Activated CD8-positive, alpha-beta memory T cell treated with anti-CD3 and anti-CD28 coated beads, Interleukin-2, amount 50 U/mL, for 1 hour (primary cell): Measurements from ENCODE around the gene HSD11B1L.
A peak's percentile ranks its signal among the peaks of the same experiment; 100 is the strongest.

Experiments used
- DNase-seq: peaks from one replicate; pipeline ENCODE4 v3.0.0-alpha.2; 2020; ENCODE audit errors: extremely low read depth

HSD11B1L gene, protein sequence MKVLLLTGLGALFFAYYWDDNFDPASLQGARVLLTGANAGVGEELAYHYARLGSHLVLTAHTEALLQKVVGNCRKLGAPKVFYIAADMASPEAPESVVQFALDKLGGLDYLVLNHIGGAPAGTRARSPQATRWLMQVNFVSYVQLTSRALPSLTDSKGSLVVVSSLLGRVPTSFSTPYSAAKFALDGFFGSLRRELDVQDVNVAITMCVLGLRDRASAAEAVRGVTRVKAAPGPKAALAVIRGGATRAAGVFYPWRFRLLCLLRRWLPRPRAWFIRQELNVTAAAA

DNA sequence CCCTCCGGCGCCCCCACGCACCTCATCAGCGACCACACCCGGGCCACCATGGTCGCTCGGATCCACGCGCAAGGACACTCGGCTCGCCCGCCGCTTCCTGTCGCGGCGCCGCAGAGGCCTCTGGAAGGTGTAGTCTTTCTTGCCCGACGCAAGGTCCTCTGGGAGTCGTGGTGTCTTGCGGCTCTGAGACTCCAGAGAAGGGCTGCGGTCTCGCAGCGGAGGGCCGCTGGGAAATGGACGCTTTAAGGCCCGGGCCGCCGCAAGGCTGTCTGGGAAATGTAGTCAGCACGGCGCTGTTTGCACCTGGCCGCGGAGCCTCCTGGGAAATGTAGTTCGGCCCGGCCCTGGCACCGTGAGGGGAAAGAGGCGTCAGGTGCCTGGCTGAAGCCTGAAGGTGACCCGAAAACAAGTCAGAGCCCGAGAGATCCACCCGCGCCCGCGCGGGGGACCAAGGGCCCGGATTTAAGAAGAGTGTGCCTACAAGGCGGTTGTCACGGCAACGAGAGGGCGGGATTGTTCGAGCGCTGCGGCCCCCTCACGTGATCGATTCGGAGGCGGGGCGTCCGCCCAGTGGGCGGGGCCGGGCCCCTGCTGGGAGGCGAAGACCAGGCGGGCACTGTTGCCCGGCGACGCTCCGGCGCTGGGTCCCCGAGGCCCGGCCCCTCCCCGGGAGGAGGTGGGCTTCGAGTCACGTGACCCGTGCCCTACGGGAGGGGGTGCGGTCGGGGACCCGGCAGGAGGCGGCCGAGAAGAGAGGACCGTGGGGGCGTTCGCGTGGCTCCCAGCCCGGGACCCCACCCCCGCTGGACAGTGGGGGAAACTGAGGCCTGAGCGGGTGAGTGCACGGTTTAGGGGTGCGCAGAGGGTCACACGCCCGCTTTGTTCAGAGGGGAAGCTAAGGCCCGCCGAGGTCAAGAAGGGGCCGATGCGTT, at the start of gene HSD11B1L, which contains the start of gene MICOS13:
HSD11B1L (plus strand) TSS at position 591 of the 932 bp plus-strand sequence. CDS start 3,806 bp downstream, outside the sequence.
MICOS13 (minus strand) TSS at position 80 of the 932 bp plus-strand sequence; CDS start at position 50, 30 bp downstream.
- DNase-seq = peak; percentile 93

- DNase-seq = no peak
These were observed 49.1 kb upstream of the HSD11B1L start for GRCh38 chr19:5631567-5632240.

DNA sequence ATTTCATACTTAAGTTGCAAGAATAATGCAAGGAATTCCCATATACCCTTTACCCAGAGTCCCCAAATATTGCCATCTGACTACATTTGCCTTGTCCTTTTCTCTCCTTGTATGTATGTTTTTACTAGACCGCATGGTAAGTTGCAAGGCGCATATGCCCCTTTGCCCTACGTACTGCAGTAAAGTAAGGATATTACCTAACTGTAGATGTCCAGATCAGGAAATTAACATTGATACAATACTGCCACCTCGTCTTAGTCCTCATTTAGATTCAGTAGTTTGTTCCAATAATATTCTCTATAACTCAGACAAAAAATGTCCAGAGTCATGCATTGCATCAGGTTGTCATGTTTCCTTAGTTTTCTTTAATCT, 48.6 kb upstream of the HSD11B1L start:
- no peak for DNase-seq

DNA sequence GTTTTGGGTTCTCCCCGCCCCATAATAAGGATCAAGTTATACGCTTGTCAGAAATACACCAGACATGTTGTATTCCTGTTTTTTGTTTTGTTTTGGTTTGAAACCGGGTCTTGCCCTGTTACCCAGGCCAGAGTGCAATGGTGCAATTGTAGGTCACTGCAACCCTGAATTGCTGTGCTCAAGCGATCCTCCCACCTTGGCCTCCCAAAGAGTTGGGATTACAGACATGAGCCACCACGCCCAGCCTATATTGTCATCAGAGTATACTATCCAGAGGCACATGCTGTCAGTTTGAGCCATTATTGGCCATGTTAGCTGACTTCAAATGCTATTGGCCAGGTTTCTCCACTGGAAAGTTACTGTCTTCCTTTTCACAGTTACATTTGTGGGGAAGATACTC, 48.2 kb upstream of the HSD11B1L start:
- no peak for DNase-seq

- no peak for DNase-seq
These were observed 45.4 kb upstream of the HSD11B1L start for GRCh38 chr19:5635427-5635826.

- no peak for DNase-seq
These were observed 42.9 kb upstream of the HSD11B1L start for GRCh38 chr19:5637971-5638370.

DNA sequence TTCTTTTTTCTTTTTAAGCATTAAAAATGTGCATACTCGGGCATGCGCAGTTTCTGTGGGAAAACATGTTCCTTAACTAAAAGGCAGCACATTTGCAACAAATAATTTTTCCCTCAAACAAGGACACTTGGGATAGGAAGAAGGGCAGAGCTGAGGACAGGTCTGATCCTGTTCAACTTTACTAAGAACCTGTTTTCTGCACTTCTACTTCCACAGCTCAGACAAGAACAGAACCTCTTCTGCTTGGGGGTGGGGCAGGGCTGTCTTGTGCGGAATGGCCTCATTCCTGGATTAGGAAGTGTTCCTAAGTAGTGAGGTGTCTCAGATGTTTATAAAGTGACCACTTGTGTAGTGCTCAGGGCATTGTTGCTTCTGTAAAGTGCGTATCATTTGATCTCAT, 39.7 kb upstream of the HSD11B1L start:
- DNase-seq = no peak

DNA sequence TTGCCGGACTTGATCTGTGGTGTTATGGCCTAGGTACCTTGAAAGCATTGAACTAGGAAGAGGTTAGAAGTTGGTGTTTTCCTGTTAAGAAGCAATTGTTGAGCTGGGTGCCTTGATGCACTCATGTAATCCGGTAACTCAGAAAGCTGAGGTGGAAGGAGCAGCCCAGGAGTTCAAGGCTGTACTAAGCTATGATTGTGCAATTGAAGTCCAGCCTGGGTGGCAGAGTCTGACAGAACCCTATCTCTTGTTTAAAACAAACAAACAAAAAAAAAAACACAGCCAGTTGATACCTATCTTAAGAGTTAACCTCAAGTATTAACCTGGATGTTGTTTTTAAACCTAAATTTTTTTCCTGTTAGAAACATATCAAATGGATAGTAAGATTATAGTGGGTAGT, 38.6 kb upstream of the HSD11B1L start:
- DNase-seq = no peak

- DNase-seq = no peak
These were observed 37.8 kb upstream of the HSD11B1L start for GRCh38 chr19:5643060-5643459.

DNA sequence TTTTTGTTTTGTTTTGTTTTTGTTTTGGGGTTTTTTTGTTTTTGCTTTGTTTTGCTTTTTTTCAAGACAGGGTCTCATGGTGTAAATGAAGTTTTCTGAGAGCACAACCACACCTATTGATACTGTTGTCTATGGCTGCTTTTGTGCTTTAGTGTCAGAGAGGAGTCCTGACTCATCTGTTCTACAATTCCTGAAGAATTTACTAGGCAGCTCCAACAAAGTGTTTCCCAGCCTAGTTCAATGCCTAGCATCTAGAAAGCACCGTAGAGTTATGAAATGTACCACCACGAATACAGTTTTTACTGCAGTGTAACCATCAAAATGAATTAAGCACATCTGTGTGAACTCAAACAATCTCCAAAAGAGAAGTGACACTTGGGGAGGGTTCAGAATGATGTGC, 36.8 kb upstream of the HSD11B1L start:
- DNase-seq = no peak

- no peak for DNase-seq
These were observed 35.4 kb upstream of the HSD11B1L start for GRCh38 chr19:5645409-5645808.

DNA sequence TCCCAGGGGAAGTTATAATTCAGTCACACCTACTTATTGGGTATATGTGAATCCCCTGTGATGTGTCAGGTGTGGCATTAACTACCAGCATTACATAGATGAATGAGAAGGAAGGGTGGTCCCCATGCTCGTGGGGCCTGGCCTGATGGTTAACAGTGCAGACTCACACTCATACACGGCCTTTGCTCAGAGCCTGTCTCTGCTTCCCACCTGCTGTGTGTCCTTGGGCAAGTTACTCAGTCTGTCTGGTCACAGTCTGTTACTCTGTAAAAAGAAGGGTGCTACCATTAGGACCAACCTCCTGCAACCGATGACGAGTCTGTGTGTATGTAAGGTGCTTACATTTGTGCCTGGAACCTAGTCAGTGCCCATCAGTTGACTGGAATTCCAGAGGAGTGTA, 34.1 kb upstream of the HSD11B1L start:
- no peak for DNase-seq

- no peak for DNase-seq
These were observed 32.4 kb upstream of the HSD11B1L start for GRCh38 chr19:5648464-5648863.

DNA sequence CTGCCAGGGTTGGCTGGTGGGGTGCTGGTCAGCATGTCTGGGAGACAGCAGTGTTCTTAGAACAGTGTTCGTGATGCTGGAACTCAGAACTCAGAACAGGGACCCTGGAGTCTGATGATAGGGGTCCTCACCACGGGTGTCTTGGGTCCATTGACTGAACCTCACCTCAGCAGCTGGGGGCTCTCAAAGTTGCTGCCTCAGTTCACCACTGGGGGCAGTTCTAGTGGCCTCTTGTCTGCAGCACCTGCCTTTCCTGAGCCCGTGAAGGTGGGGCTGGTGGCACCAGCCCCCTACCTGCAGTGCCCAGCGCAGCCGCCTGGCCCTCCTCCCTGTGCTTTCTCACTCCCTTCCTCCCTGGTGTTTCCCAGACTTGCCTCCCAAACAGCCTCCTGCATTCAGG, 29.5 kb upstream of the HSD11B1L start:
- no peak for DNase-seq

GRCh38 chr19:5652261-5652660, 28.6 kb upstream of the HSD11B1L start:
- DNase-seq = no peak

GRCh38 chr19:5654931-5655330, 25.9 kb upstream of the HSD11B1L start:
- DNase-seq = no peak

- no peak for DNase-seq
These were observed 25.4 kb upstream of the HSD11B1L start for GRCh38 chr19:5655412-5655811.

DNA sequence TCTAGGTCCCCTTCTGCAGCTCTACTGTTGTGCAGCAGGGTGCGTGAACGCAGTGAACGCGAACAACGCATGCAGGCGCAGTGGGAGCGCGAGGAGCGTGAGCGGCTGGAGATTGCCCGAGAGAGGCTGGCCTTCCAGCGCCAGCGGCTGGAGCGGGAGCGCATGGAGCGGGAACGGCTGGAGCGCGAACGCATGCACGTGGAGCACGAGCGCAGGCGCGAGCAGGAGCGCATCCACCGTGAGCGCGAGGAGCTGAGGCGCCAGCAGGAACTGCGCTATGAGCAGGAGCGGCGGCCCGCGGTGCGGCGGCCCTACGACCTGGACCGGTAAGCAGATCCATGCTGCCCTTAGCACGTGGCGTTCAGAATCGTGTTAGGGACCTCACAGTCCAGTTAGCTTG, 19.3 kb upstream of the HSD11B1L start:
- DNase-seq = no peak

DNA sequence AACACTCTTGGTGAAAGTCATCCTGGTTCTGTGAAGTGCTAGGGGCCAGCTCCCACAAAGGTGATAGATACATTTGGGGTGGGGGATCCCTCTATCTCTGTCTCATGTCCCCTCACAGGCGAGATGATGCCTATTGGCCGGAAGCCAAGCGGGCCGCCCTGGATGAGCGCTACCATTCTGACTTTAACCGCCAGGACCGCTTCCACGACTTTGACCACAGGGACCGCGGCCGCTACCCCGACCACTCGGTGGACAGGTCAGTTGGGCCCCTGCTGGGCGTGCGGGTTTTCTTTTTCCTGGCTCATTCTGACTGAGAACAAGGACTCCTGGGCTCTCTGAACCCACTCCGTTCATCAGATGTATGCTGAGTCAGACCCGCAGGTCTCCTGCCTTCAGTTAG, 16.9 kb upstream of the HSD11B1L start:
- DNase-seq = no peak

DNA sequence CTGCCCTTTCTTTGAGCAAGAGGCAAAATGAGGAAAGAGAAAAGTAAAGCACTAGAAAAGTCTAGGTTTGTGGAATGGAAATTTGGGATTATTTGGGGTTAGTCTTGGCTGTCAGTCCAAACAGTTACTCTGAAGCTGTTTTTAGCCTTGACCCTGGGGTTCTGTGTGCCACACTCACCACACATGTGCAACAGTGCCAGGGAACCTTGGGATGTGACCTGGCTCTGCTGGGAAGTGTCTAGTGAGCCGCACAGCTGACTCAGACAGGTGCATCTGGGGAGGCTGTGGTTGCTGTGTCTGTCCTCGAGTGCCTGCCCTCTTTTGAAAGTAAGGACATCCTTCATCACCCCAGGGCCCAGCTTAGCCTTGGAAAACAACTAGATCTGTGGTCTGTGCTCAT, 16.3 kb upstream of the HSD11B1L start:
- no peak for DNase-seq

GRCh38 chr19:5665781-5666513, 14.9 kb upstream of the HSD11B1L start:
- DNase-seq = no peak
